Stimulated activated CD4-positive, alpha-beta T cell treated with anti-CD3 and anti-CD28 coated beads, Interleukin-15, amount 100 ng/mL, for 48 hours (primary cell): ENCODE measurements around the gene GNAI2.
"Not testable (repeated sequence)": the region's sequence is repeated elsewhere in the genome, so short reads cannot be mapped to it uniquely, and the experiment has no call there.

Experiments
- DNase-seq, 2 donors: peaks; one replicate each; pipeline ENCODE4 v3.0.0-alpha.2; 2020; ENCODE audit warnings: low read depth in 2 of 2

The GNAI2 gene

DNA sequence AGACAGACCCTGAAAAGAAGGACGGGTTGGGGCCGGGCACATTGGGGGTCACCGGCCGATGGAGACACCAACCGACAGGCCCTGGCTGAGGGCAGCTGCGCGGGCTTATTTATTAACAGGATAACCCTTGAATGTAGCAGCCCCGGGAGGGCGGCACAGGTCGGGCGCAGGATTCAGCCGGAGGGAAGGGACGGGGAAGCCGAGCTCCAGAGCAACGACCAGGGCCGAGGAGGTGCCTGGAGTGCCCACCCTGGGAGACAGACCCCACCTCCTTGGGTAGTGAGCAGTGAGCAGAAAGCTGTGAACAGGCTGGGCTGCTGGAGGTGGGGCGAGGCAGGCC, 40.7 kb downstream of the GNAI2 start:
- DNase-seq: no peak

DNA sequence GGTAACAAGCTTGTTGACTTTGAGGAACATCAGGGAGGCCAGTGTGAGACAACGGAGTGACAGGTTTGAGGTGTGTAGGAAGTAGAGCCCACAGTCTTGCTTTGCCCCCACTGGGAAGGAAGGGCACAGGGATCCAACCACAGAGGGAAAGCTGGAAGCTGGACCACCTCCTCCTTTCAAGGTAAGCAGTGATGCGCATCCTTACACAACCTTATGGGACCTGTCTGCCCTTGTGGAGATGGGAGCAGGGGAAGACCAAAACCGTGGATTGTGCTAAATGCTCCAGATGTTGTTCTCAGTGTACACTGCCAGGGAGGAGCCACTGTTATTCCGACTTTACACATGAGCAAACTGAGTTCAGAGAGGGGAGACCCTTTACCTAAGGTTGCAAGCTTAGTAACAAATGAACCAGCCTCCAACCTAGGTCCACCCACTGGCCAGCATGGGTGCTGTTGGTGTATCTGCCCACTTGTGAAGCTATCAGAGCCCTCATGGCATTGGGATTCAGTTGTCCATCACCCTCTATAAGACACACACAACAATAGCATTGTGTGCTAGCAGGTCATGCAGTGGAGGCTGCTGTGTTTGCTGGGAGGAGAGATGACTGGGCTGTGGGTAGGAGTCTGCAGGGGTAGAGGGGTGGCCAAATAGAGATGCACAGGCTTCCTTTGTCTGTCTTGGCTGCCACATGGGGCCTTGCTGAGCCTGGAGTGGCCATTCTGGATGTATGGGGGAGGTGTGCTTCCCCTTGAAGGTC, 42.3 kb downstream of the GNAI2 start:
- no peak for DNase-seq

DNA sequence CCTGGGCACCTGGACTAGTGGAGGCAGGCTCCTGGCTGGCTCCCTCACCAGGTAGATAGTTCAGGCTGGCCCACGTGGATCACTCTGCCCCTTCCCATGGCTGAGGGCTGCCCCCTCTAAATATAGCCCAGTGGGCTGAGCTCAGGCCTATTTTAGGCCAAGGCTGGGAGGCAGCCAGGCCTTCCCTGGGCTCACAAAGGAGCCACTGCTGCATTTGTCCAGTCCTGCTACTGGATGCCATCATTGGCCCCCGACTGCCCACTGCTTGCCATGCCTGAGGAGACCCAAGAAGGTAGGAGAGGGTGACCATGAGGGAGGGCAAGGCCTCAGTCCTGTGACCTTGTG, 42.8 kb downstream of the GNAI2 start, which contains the start of gene LSMEM2:
Gene LSMEM2 (plus strand): TSS at position 208 of the 345 bp plus-strand sequence. CDS start 27 bp downstream, at position 235.
- DNase-seq: no peak

DNA sequence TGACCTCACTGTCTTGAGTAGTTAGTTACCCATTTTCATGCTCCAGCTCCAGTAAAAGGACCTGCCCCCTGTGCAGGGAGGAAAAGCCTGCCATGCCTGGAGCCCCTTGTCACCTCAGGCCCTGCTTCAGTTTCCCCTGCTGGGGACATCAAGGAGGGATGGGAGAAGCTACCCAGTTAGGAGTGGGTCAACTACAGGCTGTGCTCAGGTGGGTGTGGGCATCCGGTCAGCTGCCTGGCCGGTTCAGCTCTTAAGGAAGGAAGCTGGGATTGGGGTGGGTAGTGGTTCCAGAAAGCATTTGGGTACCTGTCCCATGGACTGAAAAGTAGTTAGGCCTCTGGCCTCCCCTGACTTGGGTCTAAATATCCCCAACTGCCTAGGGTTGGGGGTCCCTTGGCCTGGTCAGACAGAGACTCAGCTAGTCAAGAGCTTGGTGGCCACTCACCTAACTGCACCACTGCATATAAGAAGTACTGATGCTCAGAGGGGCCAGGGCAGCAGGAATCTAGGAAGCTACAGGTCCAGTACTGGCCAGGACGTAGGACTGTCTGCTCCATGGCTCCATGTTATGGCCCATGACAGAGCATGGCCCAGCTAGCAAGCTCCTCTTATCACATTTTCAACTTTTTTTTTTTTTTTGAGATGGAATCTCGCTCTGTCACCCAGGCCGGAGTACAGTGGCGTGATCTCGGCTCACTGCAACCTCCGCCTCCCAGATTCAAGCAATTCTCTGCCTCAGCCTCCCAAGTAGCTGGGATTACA, 43.4 kb downstream of the GNAI2 start:
- DNase-seq: no peak

DNA sequence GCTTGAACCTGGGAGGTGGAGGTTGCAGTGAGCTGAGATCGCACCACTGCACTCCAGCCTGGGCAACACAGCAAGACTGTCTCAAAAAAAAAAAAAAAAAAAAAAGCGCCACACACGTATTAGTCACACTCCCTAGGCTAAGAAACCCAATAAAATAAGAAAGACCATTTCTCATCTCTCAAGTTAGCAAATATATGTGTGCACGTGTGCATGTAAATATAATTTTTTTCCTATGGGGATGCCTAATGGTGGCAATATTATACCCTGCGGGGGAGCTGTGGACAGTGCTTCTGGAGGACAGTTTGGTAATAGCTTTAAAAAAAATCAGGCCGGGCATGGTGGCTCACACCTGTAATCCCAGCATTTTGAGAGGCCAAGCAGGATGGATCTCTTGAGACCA, 48.1 kb downstream of the GNAI2 start:
- not testable (repeated sequence) for DNase-seq

DNA sequence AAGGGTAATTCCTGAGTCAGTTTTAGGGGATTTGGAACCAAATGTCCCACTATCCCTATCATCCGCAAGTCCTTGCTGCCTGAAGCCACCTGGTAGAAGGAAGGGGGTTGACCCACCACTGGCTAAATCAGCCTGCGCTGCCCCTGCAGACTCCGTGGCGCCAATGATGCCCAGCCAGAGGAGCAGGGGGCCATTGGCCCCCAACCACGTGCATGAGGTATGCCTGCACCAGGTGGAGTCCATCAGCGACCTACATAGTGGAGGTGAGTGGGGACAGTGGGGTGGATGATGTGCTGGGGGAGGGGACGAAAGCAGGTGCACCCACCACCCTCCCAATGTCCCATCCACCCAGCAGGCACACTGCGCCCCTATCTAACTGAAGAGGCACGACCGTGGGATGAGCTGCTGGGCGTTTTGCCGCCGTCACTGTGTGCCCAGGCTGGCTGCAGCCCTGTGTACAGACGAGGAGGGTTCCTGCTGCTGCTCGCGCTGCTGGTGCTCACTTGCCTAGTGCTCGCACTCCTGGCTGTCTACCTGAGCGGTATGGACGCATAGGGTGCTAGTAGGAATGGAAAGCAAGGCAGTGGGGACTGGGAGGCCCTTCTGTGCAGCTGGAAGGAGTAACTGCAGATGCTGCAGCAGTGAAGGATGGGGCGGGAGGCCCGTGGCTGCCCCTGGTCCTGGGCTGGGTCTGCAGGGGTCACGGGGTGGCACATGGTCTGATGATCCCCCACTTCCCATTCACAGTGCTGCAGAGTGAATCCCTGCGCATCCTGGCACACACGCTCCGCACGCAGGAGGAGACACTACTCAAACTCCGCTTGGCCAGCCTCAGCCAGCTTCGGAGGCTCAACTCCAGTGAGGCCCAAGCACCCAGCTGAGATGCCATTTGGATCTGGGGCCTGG, 50.6 kb downstream of the GNAI2 start:
- no peak for DNase-seq

DNA sequence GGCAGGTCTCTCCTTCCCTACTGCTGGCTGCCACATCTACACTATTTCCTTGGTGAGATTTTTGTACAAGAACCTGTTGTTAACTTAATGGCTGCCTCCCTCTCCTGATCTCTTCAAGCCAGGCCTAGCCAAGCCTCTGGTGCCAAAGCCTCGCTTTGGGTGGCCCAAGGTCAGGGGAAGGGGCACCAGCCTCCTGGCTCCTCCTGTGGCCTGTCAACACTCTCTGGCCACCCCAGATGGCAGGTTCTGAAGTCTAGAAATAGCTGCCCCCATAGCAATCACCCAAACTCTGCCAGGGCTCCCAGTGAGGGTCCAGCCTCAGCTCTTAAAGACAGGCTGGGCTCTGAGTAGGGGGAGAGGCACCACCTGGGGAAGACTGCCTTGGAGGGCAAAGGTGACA, 51.3 kb downstream of the GNAI2 start:
- no peak for DNase-seq

DNA sequence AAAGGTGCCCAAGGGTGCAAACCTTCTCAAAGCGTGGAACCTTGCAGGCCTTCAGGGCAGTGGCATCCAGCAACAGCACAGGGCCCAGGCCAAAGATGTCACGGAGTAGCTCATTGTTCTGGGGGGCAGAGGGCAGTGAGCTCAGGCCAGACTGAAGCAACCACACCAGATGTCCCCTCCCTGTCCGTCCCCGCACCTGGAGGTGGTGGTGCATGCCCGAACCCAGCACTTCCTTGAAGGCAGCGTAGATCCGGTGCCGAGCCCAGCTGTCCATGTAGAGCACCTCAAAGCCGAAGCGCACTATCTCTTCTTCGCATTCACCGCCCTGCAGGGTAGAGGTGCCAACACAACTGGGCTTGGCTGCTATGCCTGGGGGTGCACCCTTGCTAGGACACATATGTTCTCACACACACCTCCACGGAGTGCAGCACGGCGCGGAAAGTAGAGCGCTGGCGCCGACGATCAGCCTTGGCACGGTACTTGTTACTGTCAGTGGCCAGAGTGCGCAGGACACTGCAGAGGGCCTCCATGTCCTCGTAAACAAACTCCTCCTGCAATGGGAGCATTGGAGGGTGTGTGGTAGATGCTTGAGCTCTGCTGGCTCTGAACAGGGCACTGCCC, 52.5 kb downstream of the GNAI2 start:
- DNase-seq: no peak

DNA sequence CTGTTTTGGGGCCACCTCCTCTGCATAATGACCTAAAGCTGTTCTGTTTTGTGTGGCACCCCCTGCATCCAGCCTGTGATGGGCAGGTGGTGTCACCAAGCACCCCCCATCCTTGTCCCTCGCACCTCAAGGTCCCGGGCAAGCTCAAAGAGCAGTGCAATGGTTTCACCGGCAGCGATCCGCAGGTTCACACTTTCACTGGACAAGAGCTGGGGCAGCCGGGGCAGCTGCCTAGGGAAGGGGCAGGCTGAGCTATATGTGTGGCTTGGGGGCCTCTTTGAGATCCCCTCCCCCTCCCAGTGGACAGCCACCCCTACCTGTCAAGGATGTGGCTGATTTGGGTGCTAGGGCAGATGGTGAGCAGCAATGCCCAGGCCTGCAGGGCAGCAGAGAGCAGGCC, 53.1 kb downstream of the GNAI2 start:
- DNase-seq: no peak

DNA sequence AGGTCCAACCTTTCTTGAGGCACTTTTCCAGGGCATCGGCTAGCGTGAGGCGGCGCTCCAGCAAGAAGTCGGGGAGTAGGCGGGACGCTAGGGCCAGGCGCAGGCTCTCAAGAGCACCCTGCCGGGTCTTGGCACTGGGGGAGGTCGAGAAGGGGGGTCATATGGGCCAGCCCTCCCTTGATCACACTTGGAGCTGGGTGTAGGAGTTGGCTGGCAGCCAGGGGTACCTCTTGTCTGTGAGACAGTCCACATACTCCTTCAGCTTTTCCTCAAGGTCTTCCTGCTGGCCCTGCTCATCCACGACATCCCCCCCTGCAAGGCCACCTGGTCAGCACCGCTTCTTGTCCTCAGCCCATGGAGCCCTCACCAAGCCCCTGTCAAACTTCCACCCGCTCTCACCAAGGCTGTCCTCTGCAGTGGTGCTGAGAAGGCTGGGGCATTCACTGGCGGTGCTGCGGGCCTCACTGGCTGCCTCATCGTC, 54.2 kb downstream of the GNAI2 start:
- DNase-seq: no peak

DNA sequence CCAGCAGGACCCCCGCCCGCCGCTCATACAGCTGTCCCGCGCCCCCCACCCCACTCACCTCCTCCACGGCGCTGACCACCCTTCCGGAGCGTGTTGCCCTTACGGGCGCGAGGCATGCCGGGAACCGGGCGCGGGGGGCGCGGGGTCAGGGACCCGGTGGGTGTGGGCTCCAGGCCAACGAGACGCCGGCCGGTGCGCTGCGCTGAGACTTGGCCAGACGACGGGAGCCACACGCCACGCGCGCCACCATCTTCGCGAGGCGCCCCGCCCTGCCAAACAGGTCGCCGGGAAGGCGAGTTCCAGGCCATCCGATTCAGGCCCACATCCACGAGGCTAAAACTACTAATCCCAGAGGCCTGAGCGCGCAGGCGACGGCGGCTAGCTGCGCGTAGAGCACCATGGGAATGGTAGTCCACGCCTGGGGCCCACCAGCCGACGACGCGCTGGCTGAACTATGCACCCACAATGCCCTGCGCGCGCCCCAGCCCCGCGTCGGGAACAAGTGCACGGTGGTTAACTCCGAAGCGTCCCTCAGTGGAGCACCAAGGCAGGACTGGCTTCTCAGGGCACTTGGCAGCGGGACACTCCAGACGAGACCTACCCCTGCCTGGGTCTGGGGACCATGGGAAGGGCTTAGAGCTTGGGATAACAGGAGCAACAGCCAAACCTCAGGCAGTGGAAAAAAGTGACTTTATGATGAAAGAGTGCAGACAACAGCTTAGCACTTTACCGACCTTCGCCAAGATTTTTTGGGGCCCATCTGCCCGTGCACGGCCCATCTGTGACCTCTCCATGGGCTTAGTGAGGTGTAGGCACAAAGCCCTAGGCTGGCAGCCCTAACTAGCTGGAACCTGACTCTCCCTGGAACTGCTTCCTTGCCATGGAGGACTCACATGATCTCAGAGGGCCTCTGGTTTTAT, 56.4 kb downstream of the GNAI2 start, which contains the start of gene IFRD2:
Gene IFRD2 (minus strand): TSS at position 271 of the 920 bp plus-strand sequence. CDS start 155 bp downstream, at position 116.
- DNase-seq: peak; percentile 94 to 95

DNA sequence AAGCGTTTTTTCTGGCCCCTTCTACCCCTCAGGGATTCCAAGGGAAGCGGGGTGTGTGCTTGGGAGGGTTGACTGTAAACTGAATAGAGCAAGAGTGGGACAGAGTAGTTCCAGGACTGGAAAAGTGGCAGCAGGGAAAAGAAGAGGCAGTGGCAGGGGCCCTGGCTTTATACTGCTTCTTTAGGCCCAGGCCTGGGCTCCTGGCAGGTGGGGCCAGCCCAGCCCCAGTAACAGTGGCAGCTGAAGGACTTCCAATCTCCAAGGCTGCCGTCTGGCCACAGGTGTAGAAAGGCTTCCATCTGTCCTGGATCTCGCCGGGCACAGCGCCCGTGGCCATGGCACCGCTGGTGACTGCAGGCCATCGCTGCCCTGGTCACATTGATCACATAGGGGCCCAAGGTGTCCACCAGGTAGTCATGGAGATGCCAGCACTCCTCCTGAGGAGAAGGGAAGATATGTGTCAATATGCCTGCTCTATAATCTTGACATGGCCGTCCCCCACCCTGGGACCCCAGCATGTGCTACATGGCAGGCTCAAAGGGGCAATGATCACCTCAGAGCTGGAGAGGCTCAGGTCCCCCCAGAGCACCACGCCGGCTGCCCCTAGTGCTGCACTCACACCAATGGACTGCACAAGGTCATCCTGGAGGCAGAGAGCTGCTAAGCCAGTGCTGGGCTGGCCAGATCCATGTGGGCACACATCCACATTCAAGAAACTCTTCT, 57.2 kb downstream of the GNAI2 start:
- no peak for DNase-seq

DNA sequence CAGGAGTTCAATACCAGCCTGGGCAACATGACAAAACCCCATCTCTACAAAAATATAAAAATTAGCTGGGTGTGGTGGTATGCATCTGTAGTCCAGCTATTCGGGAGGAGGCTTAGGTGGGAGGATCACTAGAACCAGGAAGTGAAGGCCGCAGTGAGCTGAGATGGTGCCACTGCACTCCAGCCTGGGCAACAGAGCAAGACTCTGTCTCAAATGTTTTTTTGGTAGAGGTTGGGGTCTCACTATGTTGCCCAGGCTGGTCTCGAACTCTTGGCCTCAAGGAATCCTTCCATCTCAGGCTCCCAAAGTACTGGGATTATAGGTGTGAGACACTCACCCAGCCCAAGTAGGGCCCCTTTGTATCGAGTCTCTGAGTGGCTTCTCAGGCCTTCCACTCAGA, 58.1 kb downstream of the GNAI2 start:
- DNase-seq: no peak

DNA sequence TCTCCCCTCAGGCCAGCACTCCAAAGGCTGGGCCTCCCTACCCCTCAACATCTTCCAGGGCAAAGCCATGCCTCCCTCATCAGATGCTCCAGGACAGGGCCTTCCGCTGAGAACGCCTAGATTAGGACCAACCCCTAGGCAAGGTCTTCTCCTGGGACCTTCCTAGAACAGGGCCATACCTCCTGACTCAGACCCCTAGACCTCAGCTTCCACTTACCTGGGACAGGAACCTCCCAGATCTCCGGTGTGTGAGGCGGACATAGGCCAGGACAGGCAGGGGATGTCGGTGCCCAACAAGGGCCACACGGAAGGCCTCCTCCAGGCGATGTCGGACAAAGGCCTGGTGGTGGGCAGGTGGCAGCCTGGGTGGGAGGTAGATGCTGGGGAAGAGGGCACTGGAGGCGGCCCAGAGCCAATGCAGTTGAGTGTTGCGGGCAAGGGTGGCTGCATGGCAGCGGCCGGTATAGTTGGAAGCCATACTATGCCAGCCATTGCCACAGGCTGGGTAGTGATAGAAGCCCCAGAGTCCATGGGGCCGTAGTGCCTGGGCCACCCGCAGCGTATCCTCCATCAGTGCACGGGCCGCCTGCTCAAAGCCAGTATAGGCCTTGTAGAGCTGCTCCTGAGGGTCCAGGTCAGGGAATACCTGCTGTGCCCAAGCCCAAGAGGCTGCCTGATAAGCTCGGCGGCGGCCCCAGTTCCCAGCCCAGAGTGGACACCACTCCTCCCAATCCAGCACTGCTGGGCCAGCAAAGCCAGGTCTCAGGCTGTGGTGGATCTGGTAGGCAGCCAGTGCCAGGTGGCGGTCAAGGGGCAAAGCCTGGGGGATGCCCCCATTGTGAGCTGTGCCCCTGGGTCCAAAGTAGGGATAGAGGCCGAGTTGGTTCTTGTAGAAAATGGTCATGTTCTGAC, 58.7 kb downstream of the GNAI2 start:
- no peak for DNase-seq

DNA sequence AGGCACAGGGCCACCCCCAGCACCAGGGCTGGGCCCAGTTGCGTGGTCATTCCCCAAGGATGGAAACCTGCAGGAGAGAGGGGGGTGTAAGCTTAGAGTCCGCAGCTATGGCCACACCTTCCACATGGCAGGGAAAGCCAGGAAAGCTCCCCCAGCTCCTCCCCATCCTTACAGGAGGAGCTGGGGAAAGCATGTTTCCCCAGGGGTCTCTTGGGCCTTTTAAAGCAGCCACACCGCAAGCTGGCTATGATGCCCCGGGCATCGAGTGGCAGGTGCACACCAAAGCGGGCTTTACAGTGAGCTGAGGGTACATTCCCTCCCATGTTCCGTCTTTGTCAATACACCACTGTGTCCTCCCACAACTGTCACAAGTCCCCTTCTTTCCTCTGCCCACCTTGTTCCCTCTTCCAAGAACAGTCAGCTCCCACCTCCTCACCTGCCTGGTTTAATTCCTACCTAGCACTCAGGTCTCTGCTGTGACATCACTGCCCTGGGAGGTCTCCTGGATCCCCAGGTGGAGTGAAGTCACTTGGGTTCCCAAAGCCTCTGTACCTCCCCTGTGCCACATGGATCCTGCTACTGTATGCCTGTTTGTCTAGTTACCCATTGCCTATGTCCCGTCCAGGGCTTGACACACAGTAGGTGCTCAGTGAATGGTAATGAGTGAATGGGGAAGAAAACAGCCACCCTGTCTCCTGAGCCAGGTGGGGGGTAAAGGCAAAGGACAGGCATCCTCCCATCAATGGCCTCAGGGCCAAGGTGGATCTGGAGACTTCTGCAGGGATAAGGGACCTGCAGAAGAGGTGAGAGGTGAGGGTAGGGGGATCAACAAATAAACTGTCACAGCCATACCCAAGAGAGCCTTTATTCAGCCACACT, 59.8 kb downstream of the GNAI2 start:
- no peak for DNase-seq

DNA sequence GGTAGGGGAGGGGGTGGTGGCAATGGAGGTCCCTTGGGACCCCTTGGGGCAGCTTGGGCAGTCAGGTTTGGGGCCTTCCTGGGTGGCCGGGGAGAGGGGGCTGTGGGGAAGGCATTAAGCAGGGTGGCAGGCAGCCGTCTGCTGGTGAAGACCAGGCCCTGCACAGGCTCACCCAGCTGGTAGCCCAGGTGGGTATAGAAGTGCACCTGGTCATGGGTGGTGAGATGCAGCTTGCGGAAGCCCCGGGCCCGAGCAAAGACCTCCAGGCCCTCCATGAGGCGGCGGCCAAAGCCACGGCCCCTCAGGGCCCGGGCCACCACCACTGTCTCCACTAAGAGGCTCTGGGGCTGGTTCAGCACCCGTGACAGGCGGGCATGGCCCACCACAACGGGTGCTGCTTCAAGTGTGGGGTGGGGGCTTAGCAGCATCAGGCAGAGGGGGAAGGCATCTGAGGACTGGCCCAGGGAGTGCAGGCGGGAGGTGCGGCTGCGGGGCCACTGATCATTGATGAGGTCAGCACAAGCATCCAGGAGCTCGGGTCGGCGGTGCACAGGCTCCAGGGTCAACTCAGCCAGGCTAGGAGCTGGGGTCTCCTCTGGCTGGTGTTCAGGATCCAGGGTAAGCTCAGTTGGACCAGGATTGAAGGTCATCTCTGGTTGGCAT, 60.8 kb downstream of the GNAI2 start:
- no peak for DNase-seq

DNA sequence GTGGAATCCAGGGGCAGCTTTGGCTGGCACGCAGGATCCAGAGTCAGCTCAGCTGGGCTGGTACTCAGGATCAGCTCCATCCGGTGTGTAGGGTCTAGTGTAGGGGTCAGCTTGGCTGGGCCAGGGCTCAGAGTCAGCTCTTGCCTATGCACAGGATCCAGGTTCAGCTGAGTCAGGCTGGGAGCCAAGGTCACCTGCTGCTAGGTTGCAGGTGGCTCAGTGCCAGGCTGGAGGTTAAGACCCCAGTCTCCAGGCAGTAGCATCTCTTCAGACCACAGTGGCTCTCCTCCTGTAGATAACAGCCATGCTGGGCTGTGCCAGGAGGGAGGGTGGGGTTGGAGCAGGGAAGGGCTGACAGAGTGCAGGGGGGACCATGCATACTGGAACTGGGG, 61.4 kb downstream of the GNAI2 start:
- no peak for DNase-seq
